ENCODE results near the gene IFIT1. TPM values are rescaled to one million over a fixed set of nuclear protein-coding genes. Genes with fewer than 3 reads are reported as not detected.

IFIT1 gene
- total RNA-seq, 1 experiment from 2014 or later, result 2.4 TPM

GRCh38 chr10:89357096-89357495 lies 35.3 kb upstream of the IFIT1 start:
- H3K9me3 ChIP-seq (ENCODE audit: low read depth, low read length, poor library complexity, severe bottlenecking), result no peaks in the 10 kb centered on the region
- H3K4me1 ChIP-seq (ENCODE audit: insufficient read depth, low read length, poor library complexity, severe bottlenecking), result peaks cover 20% of the 10 kb centered on the region
- TF ChIP-seq EZH2 (IDR thresholded peaks at IDR 0.05; ENCODE audit: borderline replicate concordance, low read depth, low read length, poor library complexity, severe bottlenecking) (no peak), CTCF (conservative IDR thresholded peaks at IDR 0.05; ENCODE audit: low read depth, low read length) (no peak)
- no peak overlapping the region for H3K4me3 ChIP-seq (ENCODE audit: low read depth, low read length, poor library complexity, severe bottlenecking)
- H3K27ac ChIP-seq (ENCODE audit: low read depth, low read length, poor library complexity, severe bottlenecking), result no peak overlapping the region
- no peaks in the 10 kb centered on the region for H3K36me3 ChIP-seq (ENCODE audit: insufficient read depth, low read length, poor library complexity, severe bottlenecking)
- DNase-seq (ENCODE audit: low spot score), result no peak
- intact Hi-C loops (cut with micrococcal nuclease; ENCODE audit: unreplicated experiment), result no loop called here
- no peaks in the 10 kb centered on the region for H3K27me3 ChIP-seq (replicated peaks; ENCODE audit: insufficient read depth, low read depth, low read length, poor library complexity)
- POLR2A ChIA-PET (ENCODE audit: low non-redundant PET), result no interaction called here
- CTCF ChIA-PET, result no interaction called here
- no TSS peak for BruUV-seq (replicated peaks)

- Histone ChIP-seq H3K9me3 (ENCODE audit: low read depth, low read length, poor library complexity, severe bottlenecking) (no peaks in the 10 kb centered on the region), H3K4me3 (ENCODE audit: low read depth, low read length, poor library complexity, severe bottlenecking) (no peak overlapping the region), H3K27me3 (replicated peaks; ENCODE audit: insufficient read depth, low read depth, low read length, poor library complexity) (no peaks in the 10 kb centered on the region), H3K4me1 (ENCODE audit: insufficient read depth, low read length, poor library complexity, severe bottlenecking) (peaks cover 12% of the 10 kb centered on the region), H3K36me3 (ENCODE audit: insufficient read depth, low read length, poor library complexity, severe bottlenecking) (no peaks in the 10 kb centered on the region), H3K27ac (ENCODE audit: low read depth, low read length, poor library complexity, severe bottlenecking) (no peak overlapping the region)
- TF ChIP-seq EZH2 (IDR thresholded peaks at IDR 0.05; ENCODE audit: borderline replicate concordance, low read depth, low read length, poor library complexity, severe bottlenecking) (no peak), CTCF (conservative IDR thresholded peaks at IDR 0.05; ENCODE audit: low read depth, low read length) (no peak)
- intact Hi-C loops (cut with micrococcal nuclease; ENCODE audit: unreplicated experiment), result no loop called here
- DNase-seq (ENCODE audit: low spot score), result no peak
- CTCF ChIA-PET, result no interaction called here
- BruUV-seq (replicated peaks), result no TSS peak
- POLR2A ChIA-PET (ENCODE audit: low non-redundant PET), result no interaction called here
Observed at GRCh38 chr10:89357975-89358374, 34.4 kb upstream of the IFIT1 start.

- Histone ChIP-seq H3K9me3 (ENCODE audit: low read depth, low read length, poor library complexity, severe bottlenecking) (no peaks in the 10 kb centered on the region), H3K36me3 (ENCODE audit: insufficient read depth, low read length, poor library complexity, severe bottlenecking) (no peaks in the 10 kb centered on the region), H3K27me3 (replicated peaks; ENCODE audit: insufficient read depth, low read depth, low read length, poor library complexity) (no peaks in the 10 kb centered on the region), H3K4me1 (ENCODE audit: insufficient read depth, low read length, poor library complexity, severe bottlenecking) (peaks cover 11% of the 10 kb centered on the region), H3K4me3 (ENCODE audit: low read depth, low read length, poor library complexity, severe bottlenecking) (no peak overlapping the region), H3K27ac (ENCODE audit: low read depth, low read length, poor library complexity, severe bottlenecking) (no peak overlapping the region)
- no TSS peak for BruUV-seq (replicated peaks)
- no peak for TF ChIP-seq CTCF (conservative IDR thresholded peaks at IDR 0.05; ENCODE audit: low read depth, low read length)
- TF ChIP-seq EZH2 (IDR thresholded peaks at IDR 0.05; ENCODE audit: borderline replicate concordance, low read depth, low read length, poor library complexity, severe bottlenecking), result no peak
- DNase-seq (ENCODE audit: low spot score), result no peak
- ChIA-PET POLR2A (ENCODE audit: low non-redundant PET) (no interaction called here), CTCF (no interaction called here)
- intact Hi-C loops (cut with micrococcal nuclease; ENCODE audit: unreplicated experiment), result no loop called here
Observed at GRCh38 chr10:89360157-89360556, 32.3 kb upstream of the IFIT1 start.
